GM19025 (cell line): ENCODE data around the gene LPIN3.

ENCODE experiments used
- ATAC-seq: cut with Tn5 transposase; IDR thresholded peaks from one replicate; pipeline ENCODE4 v1.9.1; 2021; ENCODE audit warnings: mild to moderate bottlenecking, low read depth, moderate library complexity; ENCODE audit not compliant: unreplicated experiment

Gene LPIN3

DNA sequence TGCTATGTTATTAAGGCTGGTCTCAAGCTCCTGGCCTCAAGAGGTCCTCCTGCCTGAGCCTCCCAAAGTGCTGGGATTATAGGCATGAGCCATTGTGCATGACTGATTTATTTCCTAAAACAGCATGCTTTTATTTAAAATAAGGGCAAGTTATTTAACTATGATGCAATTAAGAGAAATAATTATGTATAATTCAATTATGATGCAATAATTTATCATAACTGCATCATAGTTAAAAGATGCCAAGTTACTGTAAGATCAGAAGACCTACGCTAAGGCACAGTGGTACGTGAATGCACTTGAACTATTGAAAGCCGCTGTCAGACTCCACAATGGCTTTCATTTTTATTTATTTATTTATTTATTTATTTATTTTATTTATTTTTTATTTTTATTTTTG lies 50.3 kb downstream of the LPIN3 start:
- no peak for ATAC-seq

DNA sequence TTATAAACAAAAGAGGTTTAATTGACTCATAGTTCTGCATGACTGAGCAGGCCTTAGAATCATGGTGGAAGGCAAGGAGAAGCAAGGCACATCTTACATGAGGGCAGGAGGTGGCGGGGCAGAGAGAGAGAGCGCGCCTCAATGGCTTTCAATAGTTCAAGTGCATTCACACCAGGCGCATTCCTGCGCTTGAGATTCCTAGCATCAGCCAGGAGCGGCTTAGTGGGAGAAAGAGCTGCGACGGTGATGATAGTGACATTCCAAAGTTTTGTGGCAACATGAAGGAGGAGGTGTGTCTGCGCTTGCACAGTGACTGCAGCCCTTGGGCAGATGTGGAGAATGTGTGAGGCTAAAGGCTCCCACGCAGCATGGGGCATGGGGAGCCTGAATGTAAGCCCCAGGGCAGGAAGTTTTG lies 51.0 kb downstream of the LPIN3 start:
- ATAC-seq, result no peak

DNA sequence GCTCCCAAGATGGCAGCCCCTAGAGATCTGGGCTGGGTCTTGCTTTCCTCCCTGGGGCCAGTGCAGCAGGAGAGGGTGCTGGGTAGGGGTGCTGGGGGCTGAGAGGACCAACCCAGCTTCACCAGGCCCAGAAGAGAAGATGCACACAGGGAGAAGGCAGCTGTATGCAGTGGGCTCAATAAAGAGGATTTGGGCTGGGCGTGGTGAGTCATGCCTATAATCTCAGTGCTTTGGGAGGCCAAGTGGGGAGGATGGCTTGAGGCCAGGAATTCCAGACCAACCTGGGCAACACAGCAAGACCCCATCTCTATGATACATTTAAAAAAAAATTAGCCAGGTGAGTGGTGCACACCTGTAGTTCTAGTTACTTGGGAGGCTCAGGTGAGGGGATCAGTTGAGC lies 51.7 kb downstream of the LPIN3 start:
- no peak for ATAC-seq

DNA sequence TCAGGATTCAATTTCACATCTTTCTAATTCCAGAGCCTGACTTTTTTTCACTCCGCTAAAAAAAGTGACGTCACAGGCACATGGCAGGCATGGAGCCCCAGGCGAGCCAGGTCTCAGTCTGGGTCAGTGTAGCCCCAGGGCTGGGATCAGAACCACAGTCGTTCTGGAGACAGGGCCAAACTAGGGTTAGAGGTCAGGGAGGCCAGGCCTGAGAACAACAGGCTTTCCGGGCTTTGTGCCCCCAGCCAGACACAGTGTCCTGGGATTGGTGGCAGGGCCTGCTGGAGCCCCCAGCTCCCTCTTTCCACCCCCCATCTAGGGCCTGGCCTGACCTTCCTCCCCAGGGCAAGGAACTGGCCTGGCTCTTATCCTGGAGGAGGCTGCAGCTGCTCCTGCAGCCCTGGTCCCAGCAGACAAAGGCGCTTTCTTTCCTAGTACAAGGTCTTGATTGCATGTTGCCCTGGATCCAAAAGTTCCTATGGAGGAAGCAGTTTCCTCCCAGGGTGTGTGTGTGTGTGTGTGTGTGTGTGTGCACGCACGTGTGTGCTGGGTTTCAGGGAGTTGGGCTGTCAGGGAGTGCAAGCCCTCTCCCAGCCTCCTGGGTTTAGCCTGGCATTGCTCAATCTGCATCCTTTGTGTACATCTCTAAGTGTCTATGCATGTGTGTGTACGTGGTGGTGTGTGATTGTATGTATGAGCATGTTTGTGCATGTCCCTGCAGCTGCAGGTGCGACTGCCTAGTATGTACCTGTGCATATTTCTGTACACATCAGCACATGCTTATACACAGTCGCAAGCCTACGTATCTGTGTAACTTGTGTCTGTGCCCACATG lies 52.5 kb downstream of the LPIN3 start:
- no peak for ATAC-seq

DNA sequence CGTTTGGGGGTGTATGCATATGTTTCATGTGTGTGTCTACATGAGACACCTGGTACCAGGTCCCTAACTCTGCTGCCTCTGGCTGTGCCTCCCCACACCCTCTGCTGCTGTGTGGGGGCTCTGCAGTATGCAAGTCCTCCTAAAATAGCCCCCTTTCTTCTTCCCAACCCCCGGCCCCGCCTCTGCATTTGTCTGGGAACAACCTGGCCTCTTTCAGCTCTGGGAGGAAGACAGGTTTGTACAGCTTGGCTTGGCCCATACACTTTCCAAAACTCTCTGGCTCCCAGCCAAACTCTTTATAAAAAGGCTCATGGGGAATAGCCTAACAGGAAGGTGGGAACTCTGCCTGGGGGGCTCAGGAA lies 53.1 kb downstream of the LPIN3 start:
- no peak for ATAC-seq

DNA sequence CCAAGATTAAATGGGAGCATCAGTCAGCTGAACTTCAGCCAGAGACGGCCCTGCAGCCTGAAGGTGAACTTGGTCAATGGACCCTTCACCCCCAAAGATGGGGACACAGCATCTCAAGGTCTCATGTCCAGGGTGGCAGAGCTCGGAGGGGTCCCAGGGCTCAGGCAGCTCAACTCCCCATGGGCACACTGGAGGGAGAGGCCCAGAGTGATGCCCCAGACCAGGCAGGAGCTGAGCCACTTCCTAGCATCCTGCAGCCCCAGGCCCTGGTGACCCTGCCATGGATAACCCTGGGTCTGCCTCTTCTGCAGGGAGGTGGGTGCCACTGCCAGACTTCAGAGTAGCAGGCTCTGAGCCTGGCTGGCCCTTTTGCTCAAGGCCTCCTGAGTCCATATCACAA lies 53.5 kb downstream of the LPIN3 start:
- ATAC-seq, result no peak

DNA sequence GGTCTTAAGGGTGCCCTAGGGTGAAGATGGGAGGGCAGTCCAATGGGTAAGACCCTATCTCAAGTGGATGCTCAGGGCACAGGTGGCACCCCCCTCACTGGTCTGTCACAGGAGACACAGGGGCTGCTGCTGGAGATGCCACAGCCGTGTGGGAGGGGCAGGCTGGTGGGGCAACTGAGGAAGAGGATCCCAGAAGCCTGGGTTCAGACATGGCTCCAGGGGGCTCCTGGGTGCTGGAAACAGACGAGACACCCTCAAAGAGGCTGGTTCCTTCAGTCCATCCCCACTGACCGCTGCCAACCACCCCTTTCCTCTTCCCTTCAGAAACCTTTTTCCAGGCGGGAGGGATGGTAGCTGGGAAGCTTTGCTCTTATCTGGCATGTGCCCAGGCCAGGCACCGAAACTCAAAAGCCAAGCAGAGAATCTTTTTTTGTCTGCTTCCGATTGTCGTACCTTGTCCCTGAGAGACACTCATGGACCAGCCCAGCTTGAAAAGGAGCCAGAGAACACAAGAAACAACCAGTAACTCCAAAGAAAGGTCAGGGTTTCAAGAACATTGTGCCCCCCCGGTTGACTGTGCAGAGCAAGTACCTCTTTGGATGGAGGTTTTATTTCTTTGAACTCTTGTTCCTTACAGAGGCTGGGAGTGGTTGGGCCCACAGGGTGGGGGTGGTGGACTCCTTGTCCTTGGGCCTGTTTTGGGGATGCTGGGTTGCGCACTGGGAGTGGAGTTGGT lies 54.5 kb downstream of the LPIN3 start:
- no peak for ATAC-seq

DNA sequence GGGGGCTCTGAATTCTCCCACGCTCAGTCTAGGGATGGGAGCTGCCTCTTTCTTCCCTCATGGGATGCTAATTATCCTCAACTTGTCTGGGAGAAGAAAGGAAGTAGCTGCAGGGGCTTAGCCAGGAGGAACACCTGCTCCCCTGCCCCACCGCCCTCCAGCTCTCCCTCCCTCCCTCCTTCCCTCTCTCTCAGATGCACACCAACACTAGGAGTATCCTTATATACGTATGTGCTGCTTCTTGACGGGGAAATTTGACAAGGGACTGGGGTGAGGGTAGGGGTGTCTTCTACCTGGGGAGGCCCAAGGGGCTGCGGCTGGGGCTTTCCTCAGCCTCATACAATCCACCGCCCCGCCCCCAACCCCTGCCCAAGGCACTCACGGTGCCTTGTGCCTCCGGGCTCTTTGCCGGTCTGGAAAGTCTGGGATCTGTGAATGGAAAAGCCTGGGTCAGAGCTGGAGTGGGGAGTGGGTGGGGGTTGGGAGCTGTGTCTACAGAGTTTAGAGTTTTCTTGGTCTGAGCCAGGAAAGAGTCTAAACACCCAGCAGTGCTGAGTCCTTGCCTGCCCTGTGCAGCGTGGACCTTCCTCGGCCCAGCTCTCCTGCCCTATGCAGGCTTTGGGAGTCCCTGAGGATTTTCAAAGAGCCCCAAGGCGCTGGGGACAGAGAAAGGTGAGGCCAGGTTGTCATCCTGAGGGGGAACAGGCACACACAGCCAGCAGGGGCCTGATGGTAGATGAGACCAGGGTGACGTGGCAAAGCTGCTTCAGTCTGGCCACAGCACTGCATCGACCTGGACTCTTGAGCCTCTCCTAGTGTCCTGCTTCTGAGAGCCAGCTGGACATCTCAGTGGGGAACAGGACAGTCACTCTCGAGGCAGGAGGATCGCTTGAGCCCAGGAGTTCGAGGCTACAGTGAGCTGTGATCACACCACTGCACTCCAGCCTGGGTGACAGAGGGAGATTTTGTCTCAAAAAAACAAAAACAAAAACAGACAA lies 55.3 kb downstream of the LPIN3 start:
- no peak for ATAC-seq

DNA sequence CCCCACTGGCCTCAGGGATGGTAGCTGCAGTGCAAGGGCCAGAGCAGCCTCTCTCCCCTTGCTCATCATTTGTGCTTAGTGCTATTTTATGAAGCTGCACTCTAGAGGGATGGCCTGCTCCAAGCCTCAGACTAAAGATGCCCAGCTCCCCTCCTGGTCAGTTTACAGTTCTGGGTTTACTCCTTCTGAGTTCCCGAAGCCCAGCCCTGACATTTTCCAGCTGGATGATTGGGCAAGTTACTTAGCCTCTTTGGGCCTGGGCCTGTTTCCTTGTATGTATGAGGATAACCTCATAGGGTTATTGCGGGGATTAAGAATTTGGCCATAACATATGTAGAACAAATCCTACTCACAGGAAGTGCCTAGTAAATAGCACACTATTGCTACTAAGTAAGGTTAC lies 57.8 kb downstream of the LPIN3 start:
- no peak for ATAC-seq

DNA sequence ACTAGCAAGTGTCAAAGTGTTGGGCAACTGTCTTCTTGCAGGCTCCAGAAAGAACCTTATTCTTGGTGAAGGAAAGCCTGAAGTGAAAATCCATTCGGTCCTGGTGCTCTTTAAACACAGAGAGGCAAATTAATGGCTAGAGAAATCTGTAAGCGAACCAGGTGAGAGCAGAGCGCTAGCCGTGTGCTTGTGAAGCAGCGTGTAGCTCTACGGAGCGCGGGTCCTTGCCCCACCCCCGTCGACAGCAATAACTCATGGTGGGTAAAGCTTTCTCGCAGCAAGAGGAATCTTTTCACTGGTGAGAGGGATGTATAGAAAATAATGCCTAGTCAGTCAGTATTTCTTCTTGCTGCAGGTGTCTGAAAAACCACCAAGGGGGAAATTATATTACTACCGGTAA lies 63.0 kb downstream of the LPIN3 start:
- no peak for ATAC-seq

DNA sequence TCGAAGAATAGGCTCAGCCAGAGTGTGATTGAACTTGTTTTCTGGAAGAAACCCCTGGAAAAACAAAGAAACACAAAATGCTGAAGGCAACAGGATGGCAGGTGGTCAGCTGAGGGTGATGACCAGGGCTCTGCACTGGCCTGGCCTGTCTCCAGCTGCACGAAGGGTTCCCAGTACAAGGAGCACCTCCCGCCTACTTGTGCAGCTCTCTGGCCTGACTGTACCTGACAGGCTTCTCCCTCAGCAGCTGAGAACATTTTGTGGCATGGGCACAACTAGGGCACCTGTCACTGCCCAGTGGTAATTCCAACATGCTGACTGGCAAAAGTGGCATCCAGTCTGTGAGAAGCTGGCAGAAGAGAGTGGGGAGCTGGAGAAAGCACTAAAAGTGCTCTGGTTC lies 64.8 kb downstream of the LPIN3 start:
- no peak for ATAC-seq

DNA sequence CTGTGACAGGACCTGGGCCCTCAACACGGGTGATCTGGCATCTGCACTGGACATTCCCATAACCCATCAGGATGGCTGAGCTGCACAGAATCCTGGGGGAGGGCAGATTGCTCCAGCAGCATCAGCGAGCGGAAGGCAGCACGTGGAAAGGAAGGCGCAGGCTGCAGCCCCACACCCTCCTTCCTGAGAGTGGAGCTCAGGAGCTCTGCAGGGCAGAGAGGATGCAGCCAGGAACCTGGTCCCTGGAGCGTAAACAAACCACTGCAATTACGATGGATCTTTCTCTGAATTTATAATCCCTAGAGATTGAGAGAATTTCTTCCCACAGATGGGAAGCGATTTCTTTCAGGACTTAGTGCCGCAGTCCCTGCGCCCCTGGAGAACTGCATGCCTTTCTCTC lies 65.7 kb downstream of the LPIN3 start:
- no peak for ATAC-seq

DNA sequence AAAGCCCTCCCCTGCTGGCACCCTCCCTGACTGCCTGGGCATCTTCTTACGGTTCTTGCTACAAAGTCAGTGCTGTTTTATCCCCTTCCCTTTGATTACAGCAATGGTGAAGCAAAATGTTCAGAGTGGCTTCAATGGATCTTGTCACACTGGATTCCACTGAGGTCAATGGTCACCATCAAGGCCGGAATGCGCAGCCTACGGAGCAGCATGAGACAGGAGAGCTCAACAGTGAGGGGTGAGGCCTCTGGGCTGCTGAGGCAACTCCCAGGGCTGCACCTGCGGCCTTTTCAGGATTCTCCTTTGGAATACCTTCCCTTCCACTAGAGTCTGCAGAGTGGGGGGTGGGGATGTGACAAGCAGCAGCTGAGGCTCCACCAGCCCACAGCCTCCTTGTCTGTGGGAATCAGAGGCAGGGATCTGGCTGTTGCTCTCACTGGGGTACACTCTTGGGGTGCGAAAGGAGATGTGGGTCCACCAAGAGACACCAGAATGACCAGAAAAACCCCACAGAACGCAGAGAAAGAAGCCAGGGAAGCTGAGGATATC lies 66.3 kb downstream of the LPIN3 start:
- no peak for ATAC-seq

DNA sequence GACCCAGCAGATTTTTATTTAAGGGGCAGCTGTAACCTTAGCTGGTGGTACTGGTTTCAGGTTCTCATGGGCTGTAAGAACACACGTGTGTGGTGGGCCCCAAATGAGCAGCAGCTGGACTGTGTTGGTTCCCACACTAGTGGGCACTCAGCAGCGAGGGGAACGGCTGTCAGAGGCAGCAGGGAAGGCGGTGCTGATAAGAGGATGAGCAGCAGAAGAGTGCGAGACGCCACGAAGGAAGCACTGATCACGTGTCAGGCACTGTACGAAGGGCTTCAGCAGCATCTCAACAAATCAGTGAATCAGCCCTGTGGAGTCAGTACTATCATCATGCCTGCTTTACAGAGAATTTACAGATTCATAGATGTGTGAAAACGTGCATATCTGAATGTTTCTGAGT lies 67.0 kb downstream of the LPIN3 start:
- no peak for ATAC-seq

DNA sequence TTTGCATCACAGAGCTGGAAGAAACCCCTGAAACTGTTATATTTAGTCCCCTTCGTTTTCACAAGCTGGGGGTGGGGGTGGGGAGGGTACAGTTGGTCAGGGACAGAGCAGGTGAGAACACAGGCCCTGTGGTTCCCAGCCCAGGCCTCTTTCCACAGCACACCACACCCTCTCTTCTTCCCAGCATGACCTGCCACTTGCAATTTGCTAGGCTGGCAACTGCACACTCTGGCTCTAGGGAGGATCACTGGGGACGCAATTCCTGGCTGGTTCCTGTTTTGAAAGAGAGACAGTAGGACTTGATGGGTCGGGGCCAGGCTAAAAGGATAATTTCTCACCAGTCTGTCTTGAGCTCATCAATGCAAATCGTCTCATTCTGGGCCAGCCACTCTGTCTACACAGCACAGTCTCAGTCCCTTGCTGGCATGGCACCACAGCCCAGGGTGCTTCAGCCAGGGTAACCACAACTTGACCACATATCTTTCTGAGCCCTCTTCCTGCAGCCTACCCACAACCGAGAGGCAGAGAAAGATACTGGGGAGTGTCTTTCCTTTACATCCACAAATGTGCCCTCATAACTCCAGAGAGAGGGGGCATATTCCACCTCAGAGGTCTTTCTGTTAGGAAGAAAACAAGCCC lies 67.7 kb downstream of the LPIN3 start:
- ATAC-seq, result peak; percentile 77

DNA sequence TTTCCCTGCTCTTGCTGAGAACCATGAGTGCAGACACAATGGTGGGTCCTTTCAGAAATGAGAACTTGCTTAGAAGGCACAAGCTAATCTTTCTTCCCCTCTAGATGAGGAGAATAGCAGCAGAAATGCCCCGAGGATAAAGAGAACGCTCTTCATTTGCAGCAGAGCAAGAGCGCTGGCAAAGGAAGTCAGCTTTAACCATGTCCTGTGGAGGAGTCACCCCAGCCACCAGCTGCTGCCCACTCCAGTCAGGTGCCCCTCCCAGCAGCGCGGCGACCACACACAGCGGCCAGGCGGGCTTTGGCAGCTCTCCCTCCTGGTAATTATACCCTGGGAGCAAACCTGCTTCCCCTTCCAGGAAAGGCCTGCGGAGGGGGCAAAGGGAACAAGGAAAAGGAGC lies 68.4 kb downstream of the LPIN3 start:
- no peak for ATAC-seq
